HS-5 (cell line): Measurements from ENCODE around the gene MCFD2.
"Not testable (repeated sequence)": the region's sequence is repeated elsewhere in the genome, so short reads cannot be mapped to it uniquely, and the experiment has no call there.

Source experiments
- DNase-seq: peaks from one replicate; pipeline ENCODE4 v3.0.0-alpha.2; 2012; ENCODE audit warnings: low read depth

Gene MCFD2

DNA sequence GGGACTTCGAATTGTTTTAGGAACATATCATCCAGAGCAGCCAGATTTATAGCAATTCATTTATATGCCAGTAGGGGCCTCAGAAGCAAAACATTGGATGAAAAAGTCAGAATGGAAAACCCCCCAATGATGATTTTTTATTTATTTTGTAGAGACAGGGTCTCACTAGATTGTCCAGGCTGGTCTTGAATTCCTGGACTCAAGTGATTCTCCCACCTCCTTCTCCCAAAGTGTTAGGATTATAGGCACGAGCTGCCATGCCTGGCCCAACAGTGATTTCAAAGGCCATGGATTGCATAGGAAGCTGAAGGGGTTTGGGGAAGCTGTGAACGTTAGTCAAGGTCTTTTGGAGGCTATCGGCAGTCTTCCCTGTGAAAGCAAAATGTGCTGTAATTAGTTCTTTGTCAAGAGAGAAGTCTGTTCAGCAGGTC lies 21.9 kb upstream of the MCFD2 start:
- DNase-seq = no peak

DNA sequence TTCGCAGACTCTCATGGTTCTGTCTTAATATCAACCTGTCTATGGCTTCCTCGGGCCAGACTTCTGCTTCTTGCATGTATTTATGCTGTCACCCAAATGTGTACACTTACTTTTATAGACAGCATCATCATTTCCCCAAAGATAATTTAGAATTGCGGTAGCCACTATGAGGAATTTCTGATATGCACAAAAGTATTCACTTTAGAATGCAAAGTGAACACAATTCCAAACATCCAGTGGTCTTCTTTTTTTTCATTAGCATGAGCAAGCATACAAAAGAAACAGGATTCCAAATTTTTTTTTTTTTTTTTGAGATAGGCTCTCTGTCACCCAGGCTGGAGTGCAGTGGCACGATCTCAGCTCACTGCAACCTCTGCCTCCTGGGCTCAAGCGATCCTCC lies 21.0 kb upstream of the MCFD2 start:
- DNase-seq = no peak

DNA sequence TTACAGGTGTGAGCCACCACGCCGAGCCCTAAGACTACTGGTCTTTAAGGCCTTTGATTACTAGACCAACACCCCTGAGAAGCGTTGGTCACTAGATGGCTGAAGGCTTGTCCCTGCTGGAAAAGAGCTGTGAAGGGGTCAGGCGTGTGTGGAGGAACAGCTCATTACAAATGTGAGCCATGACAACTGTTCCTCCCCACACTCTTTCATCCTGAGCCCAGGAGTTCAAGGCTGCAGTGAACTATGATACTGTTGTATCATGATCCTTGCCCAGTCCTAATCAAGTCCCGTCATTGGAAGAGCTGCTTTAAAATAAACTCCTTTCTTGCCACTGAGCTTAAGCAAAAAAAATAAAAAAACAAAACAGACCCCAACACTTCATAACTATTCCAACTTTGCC lies 19.5 kb upstream of the MCFD2 start:
- DNase-seq = no peak

DNA sequence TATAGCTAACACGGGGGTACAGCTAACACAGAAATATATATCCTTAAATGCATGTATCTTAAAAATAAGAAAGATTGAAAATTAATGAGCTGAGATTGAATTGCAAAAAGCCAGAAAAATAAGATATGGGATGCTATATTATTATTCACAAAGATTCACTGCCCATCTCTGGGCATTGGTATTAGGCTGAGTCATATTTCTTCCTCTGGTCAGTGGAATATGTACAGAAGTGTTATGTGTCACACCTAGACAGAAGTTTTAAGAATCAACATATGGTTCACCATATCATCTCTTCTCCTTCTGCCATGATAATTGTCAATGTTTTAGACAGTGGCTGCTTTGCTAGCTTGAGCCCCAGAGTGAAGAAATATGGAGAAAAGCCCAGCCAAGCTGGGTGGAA lies 14.0 kb upstream of the MCFD2 start:
- no peak for DNase-seq

DNA sequence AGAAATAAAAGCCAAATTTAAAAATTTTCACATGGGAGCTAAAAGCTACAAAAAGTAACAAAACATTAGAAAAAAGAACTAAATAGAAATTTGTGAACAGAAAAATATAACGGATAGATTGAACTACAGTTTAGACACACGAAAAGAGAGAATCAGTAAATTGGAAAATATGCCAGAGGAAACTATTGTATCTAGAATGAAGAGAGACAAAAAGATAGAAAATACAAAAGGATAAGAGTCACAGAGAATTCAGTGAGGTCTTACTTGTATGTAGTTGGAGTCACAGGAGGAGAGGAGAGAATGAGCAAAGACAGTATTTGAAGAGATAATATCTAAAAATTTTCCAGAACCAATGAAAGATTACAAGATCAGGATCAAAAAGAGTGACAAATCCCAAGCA lies 11.3 kb upstream of the MCFD2 start:
- no peak for DNase-seq

DNA sequence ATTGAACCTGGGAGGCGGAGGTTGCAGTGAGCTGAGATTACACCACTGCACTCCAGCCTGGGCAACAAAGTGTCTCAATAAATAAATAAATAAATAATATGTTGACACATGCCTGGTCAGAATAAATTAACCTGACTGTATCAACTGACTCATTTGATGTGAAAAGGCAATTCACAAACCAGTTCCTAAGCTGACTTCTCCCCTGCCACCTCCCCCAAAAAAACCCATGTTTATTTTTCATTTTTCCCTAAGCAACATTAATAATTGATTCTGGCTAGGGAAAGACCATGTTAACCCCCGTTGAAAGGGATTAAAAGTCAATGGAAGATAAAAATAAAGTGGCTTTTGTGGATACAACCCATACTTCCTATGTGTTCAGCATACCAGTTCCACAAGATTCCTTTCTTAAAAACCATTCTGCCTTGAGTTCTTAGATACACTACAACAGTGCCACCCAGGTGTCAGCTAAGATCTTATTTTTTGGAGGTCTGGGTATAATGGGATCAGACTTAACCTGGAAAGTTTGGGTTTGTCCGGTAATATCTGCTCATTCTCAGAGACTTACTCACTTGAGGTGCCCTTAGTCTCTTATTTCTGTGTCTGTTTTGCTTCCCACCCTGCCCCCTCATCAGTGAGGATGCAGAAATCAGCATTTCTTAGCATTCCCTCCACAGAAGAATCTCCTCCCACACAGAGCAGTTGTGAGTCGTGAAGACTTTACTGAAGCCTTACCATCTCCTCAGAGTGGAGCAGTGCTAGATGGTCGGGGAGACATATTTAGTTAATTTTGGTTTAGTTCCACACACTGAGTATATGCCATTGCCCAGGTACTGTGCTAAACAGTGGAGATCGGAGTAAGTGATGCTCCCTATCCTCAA lies 10.1 kb upstream of the MCFD2 start:
- DNase-seq = no peak

DNA sequence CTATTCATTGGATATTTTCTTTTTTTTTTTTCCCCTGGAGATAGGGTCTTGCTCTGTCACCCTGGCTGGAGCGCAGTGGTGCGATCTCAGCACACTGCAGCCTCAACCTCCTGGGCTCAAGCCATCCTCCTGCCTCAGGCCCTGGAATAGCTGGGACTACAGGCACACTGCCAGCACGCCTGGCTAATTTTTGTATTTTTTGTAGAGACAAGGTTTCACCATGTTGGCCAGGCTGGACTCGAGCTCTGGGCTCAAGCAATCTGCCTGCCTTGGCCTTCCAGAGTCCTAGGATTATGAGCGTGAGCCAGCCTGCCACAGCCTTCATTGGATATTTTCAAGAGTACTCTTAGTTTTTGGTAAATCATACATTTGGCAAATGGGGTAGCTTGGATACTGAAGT lies 9.0 kb upstream of the MCFD2 start:
- DNase-seq = no peak

DNA sequence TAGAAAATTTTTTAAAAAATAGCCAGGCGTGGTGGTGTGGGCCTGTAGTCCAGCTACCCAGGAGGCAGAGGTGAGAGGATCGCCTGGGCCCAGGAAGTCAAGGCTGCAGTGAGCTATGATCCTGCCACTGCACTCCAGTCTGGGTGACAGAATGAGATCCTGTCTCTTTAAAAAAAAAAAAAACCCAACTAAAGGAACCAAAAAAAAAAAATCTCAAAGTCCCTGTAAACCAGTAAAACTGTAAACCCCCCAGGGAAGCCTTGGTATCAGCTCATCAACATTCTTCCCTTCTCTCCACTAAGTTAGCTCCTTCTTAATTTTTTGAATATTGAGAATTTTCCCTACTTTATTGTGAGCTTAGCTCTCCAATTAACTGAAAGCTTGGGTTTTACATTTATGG lies 8.4 kb upstream of the MCFD2 start:
- DNase-seq = no peak

DNA sequence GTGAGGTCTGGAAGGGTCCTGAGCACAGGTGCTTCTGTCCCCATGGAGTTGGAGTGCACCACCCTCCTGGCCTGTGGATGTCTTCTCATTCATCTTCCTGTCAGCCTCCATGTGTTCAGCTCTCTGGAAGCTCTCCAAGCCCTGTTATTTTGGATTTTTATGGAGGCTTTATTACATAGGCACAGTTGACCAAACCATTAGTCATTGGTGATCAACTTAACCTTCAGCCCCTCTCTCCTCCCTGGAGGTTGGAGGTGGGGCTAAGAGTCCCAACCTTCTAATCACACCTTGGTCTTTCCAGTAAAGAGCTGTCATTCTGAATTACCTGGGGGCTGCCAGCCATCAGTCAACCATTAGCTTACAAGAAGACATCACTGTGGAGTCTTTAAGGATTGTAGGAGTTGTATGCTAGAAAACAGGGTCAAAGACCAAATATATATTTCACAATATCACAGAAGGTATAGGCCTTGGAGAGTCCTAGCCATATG lies 7.5 kb upstream of the MCFD2 start:
- DNase-seq = peak; percentile 90

DNA sequence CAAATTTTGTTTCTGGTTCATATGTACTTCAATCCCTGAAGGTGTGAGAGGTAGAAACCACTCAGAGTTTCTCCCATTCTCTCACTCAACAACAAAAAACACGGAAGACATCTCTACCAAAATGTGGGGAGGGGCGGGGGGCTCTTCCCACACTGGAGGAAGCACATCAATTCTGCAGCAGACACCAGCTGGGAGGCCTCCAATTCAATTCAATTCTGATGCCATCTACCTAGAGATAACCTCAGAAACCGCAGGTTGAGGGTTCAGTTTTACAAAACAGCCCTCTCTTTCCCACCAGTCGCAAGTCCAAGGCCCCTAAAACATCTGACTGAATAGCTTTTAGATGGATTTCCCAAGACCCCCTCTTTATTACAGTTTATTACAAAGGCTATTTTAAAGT lies 7.0 kb upstream of the MCFD2 start:
- DNase-seq = no peak

DNA sequence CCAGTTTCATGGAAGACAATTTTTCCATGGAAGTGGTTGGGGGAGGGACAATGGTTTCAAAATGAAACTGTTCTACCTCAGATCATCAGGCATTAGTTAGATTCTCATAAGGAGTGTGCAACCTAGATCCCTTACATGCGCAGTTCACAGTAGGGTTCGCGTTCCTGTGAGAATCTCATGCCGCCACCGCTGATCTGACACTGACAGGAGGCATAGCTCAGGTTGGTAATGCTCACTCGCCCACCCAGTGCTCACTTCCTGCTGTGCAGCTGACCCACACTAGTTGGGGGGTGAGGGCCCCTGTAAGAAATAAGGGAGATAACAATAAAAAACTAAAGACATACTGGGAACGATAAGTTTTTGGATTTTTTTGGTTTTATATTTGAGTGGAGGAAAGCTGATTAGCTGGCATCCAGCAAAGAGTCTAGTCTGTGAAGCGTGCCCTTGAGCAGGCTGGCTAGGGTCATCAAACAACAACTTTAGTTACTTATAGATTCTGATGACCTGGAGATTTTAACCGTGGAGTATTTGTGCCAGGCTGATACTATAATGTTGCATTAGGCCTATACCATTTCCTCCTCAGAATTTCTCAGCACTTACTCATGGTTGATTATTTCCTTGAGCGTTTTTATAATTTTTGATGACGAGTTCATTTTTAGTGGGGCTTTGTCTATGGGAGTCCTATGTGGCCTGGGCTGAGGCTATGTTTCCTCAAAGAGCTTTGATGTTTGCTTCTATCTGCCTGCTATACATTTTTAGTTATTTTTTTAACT lies 6.3 kb upstream of the MCFD2 start:
- DNase-seq = peak; percentile 72

DNA sequence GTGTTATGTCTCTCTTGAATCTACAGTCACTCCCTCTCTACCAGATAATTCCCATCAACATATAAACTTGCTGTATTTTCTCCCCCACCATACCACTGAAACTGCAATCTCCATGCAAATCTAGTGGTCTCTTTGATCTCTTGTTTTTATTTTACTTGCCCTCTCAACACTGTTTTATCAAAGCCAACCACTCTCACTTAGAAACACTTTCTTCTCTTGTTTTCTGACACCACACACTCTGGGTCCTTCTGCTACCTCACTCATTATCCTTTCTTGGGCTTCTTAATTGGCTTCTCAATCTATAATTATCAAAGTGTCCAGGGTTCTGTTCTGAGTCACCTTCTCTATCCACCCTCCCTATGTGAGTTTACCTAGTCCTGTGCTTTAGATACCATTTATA lies 2.0 kb upstream of the MCFD2 start:
- DNase-seq = no peak

DNA sequence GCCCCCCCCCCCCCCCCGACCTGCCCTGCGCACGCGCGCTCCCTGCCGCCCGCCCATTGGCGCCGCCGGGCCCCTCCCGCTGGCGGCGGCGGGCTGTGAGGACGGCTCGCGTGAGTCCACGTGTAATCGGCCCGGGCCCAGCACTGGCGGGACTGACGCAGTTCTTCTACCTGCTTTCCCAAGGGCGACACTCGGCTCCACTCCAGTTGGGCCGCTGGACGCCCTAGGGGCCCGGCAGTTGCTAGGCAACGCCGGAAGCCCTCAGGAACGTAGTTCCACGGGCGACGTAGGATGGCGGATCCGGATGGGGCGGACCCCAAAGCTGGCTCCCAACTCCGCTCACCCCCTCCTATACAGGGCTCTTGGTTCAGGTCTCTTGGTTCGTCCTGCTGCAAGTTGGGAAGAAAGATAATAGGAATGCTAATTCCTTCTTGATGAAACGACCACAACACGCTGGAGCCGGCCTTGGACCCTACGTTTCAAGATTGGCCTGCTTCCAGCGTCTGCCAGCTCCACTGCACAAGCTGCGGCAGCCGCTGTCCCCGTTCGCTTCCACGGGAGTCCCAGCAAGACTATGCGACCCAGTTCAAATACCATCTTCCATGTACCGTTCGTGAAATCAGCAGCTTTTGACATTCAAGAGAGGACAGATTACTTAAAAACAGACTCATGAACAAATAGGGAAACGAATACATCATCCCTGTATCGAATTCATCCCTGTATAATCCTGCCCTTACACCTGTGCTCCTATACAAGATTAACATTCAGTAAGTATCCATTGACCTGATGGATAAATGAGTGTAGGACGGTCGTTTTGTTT lies 415 bp upstream of the MCFD2 start:
- peak; percentile 68 for DNase-seq

DNA sequence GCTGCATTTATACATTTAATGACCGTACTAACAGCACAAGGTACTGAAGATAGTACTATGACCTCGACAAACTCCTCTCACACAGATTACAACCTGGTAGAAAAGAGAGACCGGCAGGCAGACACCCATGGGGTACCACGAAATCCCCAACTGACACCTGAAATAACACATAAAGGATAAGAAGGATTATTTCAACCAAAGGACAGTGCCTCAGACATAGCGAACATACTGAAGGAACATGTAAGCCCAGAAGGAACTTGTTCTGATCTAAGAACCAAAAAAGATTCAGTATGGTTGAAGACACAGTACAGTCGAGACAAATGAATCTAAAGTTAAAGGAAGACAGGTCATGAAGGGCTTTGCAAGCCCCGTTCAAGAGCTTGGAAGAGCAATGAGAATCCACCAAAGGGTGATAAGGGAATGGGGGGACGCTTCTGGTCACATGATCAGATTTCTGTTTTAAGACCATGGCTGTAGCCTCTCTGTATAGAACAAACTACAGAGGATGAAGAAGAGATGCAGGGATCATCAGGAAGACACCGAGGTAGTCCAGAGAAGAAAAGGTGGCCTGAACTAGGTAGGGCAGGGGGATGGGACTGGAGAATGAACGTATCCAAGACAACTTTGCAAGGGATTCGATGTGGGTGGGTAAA lies 902 bp downstream of the MCFD2 start:
- no peak for DNase-seq

DNA sequence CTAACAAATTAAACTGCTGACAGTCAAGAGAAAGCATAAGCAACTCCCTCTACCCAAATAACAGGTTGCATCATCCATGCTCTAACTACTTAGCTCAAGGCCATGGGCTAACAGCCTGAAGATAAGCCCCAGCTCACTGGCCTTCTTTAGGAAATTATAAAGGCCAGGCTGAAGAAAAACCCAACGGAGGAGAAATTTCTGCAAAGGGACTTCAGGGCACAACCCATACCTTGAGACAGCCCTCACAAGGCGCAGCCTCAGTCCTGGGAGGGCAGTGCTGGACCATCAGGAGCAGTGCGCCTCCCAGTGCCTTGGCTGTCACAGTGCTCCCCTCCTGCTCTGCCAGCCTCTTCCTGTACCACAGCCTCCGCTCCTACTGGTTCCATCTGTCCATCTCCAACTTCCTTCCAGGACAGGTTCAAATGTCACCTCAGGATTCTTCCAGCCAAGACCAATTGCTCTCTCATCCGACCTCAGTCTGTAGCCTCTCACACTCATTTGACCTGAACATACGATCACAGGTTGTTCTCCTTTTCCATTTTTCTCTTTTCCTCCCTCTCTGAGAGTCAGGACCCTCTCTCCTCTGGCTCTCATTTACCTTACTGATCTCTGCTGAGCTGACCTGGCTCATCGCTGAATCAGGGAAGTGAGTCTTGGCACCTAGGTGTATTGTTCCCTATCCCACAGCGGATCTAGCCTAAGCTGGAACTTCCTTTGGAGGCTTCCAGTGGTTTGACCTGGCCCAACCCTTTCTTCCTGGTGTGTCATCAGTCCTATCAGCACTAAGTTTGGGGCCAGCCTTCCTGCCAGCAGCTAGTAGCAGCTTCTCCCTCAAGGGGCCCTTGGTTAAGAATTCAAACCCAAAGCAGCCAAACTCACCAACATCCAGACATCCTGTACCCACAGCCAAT lies 1.9 kb downstream of the MCFD2 start:
- DNase-seq = peak; percentile 73

DNA sequence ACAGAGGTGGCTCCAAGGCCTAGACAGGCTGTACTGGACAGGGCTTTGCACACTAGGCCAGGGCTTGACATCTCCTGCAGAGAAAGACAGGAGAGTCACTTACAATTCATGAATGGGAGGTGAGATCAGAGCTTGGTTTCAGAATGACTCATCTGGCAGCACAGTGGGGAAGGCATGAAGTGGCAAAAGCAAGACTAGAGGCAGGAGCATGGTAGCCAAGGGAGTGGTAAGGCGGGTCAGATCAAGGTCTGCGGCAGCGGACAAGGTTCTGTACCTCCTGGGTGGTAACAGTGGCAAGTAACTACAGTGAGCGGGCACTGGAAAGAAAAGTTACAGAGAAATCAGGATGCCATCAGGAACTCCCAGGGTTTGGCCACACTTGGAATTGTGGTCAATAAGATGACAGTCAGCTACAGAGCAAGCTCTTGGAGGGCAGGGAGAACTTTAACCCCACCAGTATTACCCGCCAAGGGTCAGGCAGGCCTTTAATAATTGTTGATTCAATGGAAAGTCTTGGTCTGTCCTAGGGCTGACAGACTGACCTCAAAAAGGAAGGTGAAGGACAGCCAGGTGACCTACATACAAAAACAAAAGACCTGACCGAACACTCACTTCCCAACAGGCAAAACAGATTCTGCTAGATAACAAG lies 5.7 kb downstream of the MCFD2 start:
- DNase-seq = no peak

DNA sequence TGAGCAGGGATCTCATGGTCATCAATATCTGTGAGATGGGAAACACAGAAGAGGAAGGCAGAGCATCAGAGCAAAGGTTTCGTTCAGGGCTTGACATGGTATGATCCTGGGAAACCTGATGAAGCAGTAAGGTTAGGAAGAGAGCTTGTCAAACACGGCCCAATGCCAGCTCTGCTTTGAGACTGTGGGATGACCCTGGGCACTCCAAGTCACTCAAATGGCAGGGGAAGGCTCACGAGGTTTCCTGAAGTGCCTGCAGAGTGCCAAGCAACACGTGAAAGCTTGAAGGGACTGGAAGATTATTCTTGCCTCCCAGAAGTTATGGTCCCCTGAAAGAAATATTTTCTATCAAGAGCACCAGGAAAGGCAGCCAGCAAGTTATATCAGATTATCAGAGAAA lies 6.5 kb downstream of the MCFD2 start:
- no peak for DNase-seq

DNA sequence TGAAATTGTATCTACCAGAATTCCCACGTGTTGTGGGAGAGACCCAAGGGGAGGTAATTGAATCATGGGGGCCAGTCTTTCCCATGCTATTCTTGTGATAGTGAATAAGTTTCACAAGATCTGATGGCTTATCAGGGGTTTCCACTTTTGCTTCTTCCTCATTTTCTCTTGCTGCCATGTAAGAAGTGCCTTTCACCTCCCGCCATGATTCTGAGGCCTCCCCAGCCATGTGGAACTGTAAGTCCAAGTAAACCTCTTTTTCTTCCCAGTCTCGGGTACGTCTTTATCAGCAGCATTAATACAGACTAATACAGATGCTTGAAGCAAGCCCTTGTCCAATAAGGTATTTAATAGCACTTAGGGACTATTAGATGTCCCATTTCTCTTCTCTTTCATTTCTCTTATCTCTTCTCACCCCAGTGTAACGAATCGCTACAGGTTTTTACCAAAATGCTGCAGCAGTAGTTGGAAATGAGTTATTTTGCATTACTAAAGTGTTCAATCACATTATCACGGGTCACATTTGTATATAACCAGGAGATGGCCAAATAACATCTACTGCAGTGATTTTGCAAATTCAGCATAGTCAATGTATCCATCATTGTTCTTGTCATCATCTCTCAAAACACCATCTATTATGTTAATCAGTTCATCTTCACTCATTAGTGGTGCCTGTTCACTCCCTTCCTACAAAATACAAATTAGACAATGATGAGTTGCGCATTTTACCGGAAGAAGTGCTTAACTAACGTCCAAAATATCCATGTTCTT lies 10.5 kb downstream of the MCFD2 start:
- DNase-seq = not testable (repeated sequence)

DNA sequence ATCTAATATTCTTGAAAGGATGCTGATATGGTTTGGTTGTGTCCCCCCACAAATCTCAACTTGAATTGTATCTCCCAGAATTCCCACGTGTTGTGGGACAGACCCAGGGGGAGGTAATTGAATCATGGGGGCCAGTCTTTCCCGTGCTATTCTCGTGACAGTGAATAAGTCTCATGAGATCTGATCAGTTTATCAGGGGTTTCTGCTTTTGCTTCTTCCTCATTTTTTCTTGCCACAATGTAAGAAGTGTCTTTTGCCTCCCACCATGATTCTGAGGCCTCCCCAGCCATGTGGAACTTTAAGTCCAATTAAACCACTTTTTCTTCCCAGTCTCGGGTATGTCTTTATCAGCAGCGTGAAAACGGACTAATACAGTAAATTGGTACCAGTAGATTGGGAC lies 12.6 kb downstream of the MCFD2 start:
- DNase-seq = not testable (repeated sequence)
